Adrenal gland (tissue), 12 donors: Measurements from ENCODE around the gene CLIP1. TPM values are rescaled to one million over a fixed set of nuclear protein-coding genes. Genes with fewer than 3 reads are reported as not detected.
A peak's percentile ranks its signal among the peaks of the same experiment; 100 is the strongest.
"Not testable (repeated sequence)": the region's sequence is repeated elsewhere in the genome, so short reads cannot be mapped to it uniquely, and the experiment has no call there.

Source experiments
- DNase-seq, 7 donors: peaks; one replicate each; pipeline ENCODE4 v3.0.0-alpha.2; 2019 to 2020
- H3K27ac ChIP-seq, 5 donors: fragments of 200-600 bp; sonication (generic) in 4 of 5; 1 replicate in 3 of 5; 2 replicates in 2 of 5; pipeline versions ENCODE4 v1.5.1 to v1.8.0; 2016 to 2020; ENCODE audit warnings: mild to moderate bottlenecking in 1 of 5
- H3K27me3 ChIP-seq: fragments of 200-600 bp; 2 replicates; pipeline ENCODE4 v1.8.0; 2021
- H3K36me3 ChIP-seq, 2 donors: fragments of 200-600 bp; replicated peaks in 1 of 2; 1 replicate in 1 of 2; 2 replicates in 1 of 2; pipeline versions ENCODE4 v1.5.1 to v1.8.0; 2018 to 2022
- H3K4me1 ChIP-seq, 2 donors: fragments of 200-600 bp; replicated peaks in 1 of 2; 1 replicate in 1 of 2; 2 replicates in 1 of 2; pipeline versions ENCODE4 v1.5.1 to v1.8.0; 2018 to 2021
- H3K4me3 ChIP-seq, 4 donors: fragments of 200-600 bp; sonication (generic) in 3 of 4; one replicate each; pipeline ENCODE4 v1.5.1; 2016 to 2018
- H3K9me3 ChIP-seq, 3 donors: fragments of 200-600 bp; sonication (generic) in 1 of 3; replicated peaks in 1 of 3; 1 replicate in 2 of 3; 2 replicates in 1 of 3; pipeline versions ENCODE4 v1.5.1 to v1.8.0; 2016 to 2021
- CTCF ChIP-seq, 6 experiments: fragments of 450-650 bp in 4 of 6; fragments of 200-600 bp in 2 of 6; sonication (generic) in 1 of 6; IDR thresholded peaks; 1 replicate in 5 of 6; 2 replicates in 1 of 6; pipeline versions ENCODE4 v1.5.1 to v1.8.0; 2016 to 2021; ENCODE audit warnings: antibody characterized with exemption in 6 of 6, mild to moderate bottlenecking in 2 of 6, moderate library complexity in 1 of 6
- POLR2A ChIP-seq, 2 donors: fragments of 450-650 bp; IDR thresholded peaks; one replicate each; pipeline ENCODE4 v1.6.1; 2017; ENCODE audit warnings: antibody characterized with exemption in 2 of 2, mild to moderate bottlenecking in 2 of 2, moderate library complexity in 1 of 2
- WGBS, 4 donors: extraction: QIAGEN DNeasy Blood & Tissue Kit in 2 of 4; methylation state at CpG; one replicate each; pipeline versions ENCODE4 v1.1.5 to v1.1.7; 2013 to 2017; 5-methylcytosine and 5-hydroxymethylcytosine counted together
- intact Hi-C, 2 donors: fragments of 100-400 bp; cut with DNase I; formaldehyde crosslinking; loops; one replicate each; pipeline versions ENCODE4 v1.14.1 to v1.15.0; 2022 to 2023
- polyA plus RNA-seq, 3 donors: library from polyadenylated mRNA; stranded (reverse); fragments of 200-250 nt in 2 of 3; fragments of 350-450 nt in 1 of 3; fragmentation: Illumina TruSeq in 1 of 3; extraction: RNeasy Lipid Tissue Mini Kit (QIAGEN cat#74804) in 1 of 3; gene quantifications; one replicate each; pipeline ENCODE4 v1.2.3, GENCODE V29; 2013 to 2014
- total RNA-seq, 9 donors: library from RNA; depleted of rRNA in 4 of 9; stranded (reverse); fragments of >200 nt in 4 of 9; fragments of 120-200 nt in 1 of 9; fragmentation: NEBNext Ultra II Directional in 1 of 9; extraction: Animal tissue kit (Norgen Biotek cat#: 25700) in 1 of 9; gene quantifications; one replicate each; pipeline versions ENCODE4 v1.1.0 to v1.2.4, GENCODE V29; 2013 to 2023
- donor health status: healthy with polysubstance abuse.
- donor health status: Bipolar disorder and iron deficiency.
- donor health status: DM: yes; HTN: yes; CAD: no.
- donor health status: DM: no; HTN: no; CAD: no.
- donor health status: DM: no; HTN: no; CAD: no.
- donor health status: DM: yes; HTN: yes; CAD: no.

CLIP1 gene
- total and polyA plus RNA-seq, 12 donors: 22.8 to 134 (median 88.9) TPM

DNA sequence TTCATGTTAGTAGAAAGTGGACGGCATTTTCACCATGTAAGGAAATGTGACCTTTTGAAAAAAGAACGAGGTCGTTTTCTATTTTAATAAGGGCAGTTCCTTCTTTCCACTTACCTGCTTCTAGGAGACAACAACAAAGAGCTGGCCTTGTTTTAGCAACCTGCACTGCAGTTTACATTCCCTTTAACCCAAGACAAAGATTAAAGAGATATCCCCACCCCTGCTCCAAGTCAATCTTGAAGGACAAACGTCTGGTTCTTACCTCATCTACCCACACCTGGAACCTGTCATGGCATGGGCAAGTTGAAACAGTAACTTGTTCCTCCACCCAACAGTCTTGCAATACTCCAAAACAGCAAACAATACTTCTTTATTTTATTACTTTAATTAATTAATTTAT, 45.5 kb upstream of the CLIP1 start:
- intact Hi-C loops: loop anchor here in 1 of 2 donors (10.0 kb wide), 1 partner anchor 63 kb away; no protein-coding TSS in a partner anchor
- no peak for TF ChIP-seq POLR2A (IDR thresholded peaks at IDR 0.05)
- TF ChIP-seq CTCF (IDR thresholded peaks at IDR 0.05): no peak
- 37 to 59% (median 52%) methylated on average over 4 of the region's 4 CpGs for WGBS, 4 donors
- peak in 1 of 7 donors; percentile 27 for DNase-seq
- Histone ChIP-seq H3K27me3 (no peaks in the 10 kb centered on the region), H3K4me3 (no peak overlapping the region), H3K36me3 (peaks cover 0 to 7% of the 10 kb centered on the region in 2 donors), H3K4me1 (no peaks in the 10 kb centered on the region), H3K27ac (no peak overlapping the region), H3K9me3 (no peaks in the 10 kb centered on the region)

- peak in 6 of 7 donors; percentile 57 to 80 (median 66) for DNase-seq
- H3K9me3 ChIP-seq, H3K36me3 ChIP-seq, H3K4me3 ChIP-seq, H3K4me1 ChIP-seq, H3K27me3 ChIP-seq: not testable (repeated sequence)
- intact Hi-C loops: loop anchor here in 1 of 2 donors (10.0 kb wide), 1 partner anchor 60 kb away; no protein-coding TSS in a partner anchor
- peak overlapping the region in 2 of 5 donors; percentile 26 to 67 for H3K27ac ChIP-seq
- WGBS, 4 donors: 67 to 84% (median 79%) methylated on average over 17 of the region's 17 CpGs
Measured at GRCh38 chr12:122464317-122465042, 42.0 kb upstream of the CLIP1 start.

DNA sequence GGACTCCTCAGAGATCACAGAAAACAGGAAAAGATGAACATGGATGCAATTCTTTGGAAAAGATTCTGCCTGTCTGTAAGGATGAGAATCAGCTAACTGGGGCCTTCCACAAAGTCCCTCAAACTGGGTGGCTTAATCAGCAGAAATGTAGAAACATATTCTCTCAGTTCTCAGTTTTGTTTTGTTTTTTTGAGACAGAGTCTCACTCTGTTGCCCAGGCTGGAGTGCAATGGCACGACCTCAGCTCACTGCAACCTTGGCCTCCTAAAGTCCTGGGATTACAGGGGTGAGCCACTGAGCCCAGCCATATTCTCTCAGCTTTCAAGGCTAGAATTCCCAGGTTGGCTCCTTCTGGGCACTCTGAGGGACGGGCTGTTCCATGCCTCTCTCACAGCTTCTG, 38.2 kb upstream of the CLIP1 start:
- WGBS, 4 donors: 55 to 80% (median 74%) methylated on average over 2 of the region's 2 CpGs
- Histone ChIP-seq H3K9me3 (no peaks in the 10 kb centered on the region), H3K4me3 (no peak overlapping the region), H3K27ac (no peak overlapping the region), H3K27me3 (no peaks in the 10 kb centered on the region), H3K36me3 (no peaks in the 10 kb centered on the region), H3K4me1 (peaks cover 0 to 6% of the 10 kb centered on the region in 2 donors)
- intact Hi-C loops: loop anchor here in 1 of 2 donors (10.0 kb wide), 1 partner anchor 56 kb away; no protein-coding TSS in a partner anchor
- peak in 1 of 7 donors; percentile 46 for DNase-seq
- TF ChIP-seq POLR2A (IDR thresholded peaks at IDR 0.05) (no peak), CTCF (IDR thresholded peaks at IDR 0.05) (no peak)

- Histone ChIP-seq H3K4me1 (peaks cover 0 to 6% of the 10 kb centered on the region in 2 donors), H3K27me3 (no peaks in the 10 kb centered on the region), H3K36me3 (no peaks in the 10 kb centered on the region), H3K9me3 (no peaks in the 10 kb centered on the region), H3K27ac (no peak overlapping the region), H3K4me3 (no peak overlapping the region)
- TF ChIP-seq CTCF (IDR thresholded peaks at IDR 0.05): no peak
- TF ChIP-seq POLR2A (IDR thresholded peaks at IDR 0.05): no peak
- no peak for DNase-seq
- 92 to 97% (median 95%) methylated on average over 7 of the region's 7 CpGs for WGBS, 4 donors
- intact Hi-C loops: loop anchor here in 1 of 2 donors (10.0 kb wide), 1 partner anchor 55 kb away; no protein-coding TSS in a partner anchor
Measured at GRCh38 chr12:122460061-122460460, 37.6 kb upstream of the CLIP1 start.
